ENCODE data around the gene CXCL11. TPM values are rescaled to one million over a fixed set of nuclear protein-coding genes. Genes with fewer than 3 reads are reported as not detected.

Gene CXCL11
- total RNA-seq = 1.9 and 12.0 TPM in 2 replicates

DNA sequence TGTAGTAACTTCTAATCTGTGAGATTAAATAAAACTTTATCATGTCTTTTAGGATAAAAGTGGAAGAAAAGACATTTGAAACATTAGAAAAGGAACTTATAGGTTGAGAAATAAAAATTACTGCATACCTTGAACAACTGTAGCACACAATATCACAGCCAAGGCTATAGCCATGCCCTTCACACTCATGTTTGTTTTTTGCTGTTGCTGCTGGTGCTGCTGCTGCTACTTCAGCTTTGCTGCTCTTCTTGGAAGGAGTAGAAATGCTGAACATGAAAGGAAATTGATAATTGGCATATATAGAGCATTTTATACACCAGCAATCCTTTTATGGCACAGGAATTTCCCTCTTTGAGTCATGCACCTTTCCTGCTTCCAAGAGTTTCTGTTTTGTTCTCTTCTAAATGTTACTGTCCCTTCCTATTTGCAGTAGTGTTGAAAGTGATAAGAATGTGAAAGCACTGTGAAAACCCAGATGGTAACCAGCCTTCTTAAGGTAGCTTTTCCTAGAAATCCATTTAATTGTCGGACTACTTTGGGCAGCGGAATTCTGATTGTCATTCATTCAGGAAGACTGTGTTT, at the start of gene CXCL11:
Gene CXCL11 (minus strand): TSS at position 272 of the 582 bp plus-strand sequence. CDS start 83 bp downstream, at position 189.

DNA sequence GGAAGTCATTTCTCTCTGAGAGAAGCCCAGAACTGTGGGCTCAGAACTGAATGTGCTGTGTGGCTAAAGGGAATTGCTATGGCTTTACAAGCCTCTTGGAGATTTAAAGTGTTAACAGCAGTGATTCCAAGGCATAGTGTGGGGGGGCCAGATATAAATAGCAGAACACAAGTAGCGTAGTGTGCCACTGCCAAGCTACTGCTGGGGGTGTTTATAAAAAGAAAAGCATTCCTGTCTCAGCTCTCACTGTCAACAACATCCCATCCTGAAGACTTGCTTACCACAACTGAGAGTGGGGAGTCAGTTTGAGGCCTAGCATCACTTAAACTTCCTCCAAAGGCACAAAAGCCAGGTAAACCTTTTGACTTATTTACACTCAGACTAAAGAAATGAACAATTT, 38.6 kb upstream of the CXCL11 start, which contains the start of gene ART3:
Gene ART3 (plus strand): TSS at position 242 of the 400 bp plus-strand sequence. CDS start 1,181 bp downstream, outside the sequence.

DNA sequence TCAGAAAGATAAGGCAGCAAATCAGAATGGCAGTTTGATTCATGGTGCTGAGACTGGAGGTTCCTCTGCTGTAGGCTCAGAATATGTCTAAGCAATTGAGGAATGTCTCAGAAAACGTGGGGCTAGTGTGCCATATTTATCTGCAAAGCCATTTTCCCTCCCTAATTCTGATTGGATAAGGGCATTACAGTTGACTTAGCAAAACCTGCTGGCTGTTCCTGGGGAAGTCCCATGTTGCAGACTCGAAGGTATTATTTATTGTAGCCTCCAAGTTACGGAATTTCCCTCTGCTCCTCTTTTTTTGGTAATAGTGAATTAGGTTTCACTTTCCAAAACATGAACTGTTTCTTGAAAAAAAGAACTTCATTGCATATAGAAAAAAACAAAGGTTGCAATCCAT, 12.5 kb downstream of the CXCL11 start, which contains the start of gene CXCL10:
Gene CXCL10 (minus strand): TSS at position 109 of the 400 bp plus-strand sequence. CDS start 66 bp downstream, at position 43.

DNA sequence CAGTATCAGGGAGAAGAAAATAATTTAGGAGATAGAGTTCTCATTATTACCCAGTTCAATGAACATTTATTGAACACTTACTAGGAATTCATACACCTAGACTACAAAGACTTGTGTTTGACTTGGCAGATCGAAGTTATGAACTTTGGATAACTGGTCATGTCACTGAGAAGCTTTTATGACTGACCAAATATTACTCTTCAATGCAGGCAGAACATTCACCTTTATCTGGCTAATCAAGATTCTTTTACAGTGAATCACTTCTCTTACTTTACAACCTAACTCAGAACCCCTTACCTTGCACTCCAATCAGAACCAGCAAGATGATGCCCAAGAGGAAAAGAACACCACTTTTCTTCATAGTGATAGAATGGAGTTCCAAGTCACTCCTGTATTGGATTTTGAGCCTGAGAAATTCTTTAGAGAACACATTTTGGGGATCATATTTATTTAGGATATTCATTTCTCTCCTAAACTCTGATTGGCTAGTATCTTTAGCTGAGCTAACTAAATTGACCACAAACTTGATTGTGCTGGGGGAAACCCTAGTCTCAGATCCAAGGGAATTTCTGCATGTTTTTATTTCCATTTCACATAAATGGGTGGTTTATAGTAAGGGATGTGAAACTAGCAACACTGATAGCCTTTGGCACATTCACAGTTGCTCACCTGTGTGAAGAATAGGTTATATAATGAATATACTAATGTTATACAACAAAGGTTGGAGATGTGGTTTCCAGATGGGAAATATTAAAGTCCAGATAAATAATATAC, 28.6 kb downstream of the CXCL11 start, which contains the start of gene CXCL9:
Gene CXCL9 (minus strand): TSS at position 421 of the 774 bp plus-strand sequence. CDS start 60 bp downstream, at position 361.

Other genes with a start within 250 kb of the CXCL11 start
- gene PPEF2, start 133.6 kb downstream of the CXCL11 start, total RNA-seq = not detected in 2 replicates
- gene NAAA, start 95.1 kb downstream of the CXCL11 start, total RNA-seq = 23.7 and 45.6 TPM in 2 replicates
- 26.4 and 27.0 TPM in 2 replicates for gene SDAD1, start 45.1 kb downstream of the CXCL11 start, total RNA-seq
- gene CXCL9, start 28.6 kb downstream of the CXCL11 start, total RNA-seq = not detected in 2 replicates
- 0.65 and 12.2 TPM in 2 replicates for gene CXCL10, start 12.6 kb downstream of the CXCL11 start, total RNA-seq
- not detected in 2 replicates for gene ART3, start 38.6 kb upstream of the CXCL11 start, total RNA-seq
- gene NUP54, start 112.3 kb upstream of the CXCL11 start, total RNA-seq = 64.1 and 72.1 TPM in 2 replicates
- gene SCARB2, start 177.8 kb upstream of the CXCL11 start, total RNA-seq = 139 and 167 TPM in 2 replicates
- 0.30 TPM in 1 of 2 replicates, not detected in the other for gene FAM47E, start 215.7 kb upstream of the CXCL11 start, total RNA-seq